ENCODE measurements around the gene EXOC7. TPM values are rescaled to one million over a fixed set of nuclear protein-coding genes. Genes with fewer than 3 reads are reported as not detected.
"Not testable (repeated sequence)": the region's sequence is repeated elsewhere in the genome, so short reads cannot be mapped to it uniquely, and the experiment has no call there.

Gene EXOC7
- total and polyA plus RNA-seq, 12 donors: 37.9 to 97.5 (median 82.1) TPM

DNA sequence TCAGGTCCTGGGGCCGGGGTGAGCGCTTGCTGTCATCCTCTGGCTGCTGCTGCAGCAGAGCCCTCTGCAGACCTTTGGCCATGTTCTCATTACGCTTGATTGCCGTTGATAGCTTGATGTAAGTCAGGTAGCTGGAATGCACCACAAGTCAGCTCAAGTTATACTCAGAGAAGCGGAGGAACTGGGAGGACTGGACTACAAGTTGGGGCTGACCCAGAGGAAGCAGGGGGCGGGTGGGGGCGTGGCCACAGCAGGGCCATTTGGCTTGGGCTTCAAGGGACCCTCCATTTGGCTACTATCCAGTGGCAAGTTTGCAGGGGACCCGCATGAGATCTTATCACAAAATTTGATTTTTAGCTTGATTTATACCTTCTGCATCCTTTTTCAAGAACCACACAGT, 57.5 kb downstream of the EXOC7 start:
- H3K9me3 ChIP-seq: no peaks in the 10 kb centered on the region
- H3K27ac ChIP-seq: no peak overlapping the region
- WGBS, 2 donors: 91 to 96% methylated on average over 8 of the region's 8 CpGs
- intact Hi-C loops (cut with DNase I): no loop called here
- peaks cover 15 to 100% (median 87%) of the 10 kb centered on the region in 9 donors for H3K36me3 ChIP-seq
- H3K27me3 ChIP-seq: no peaks in the 10 kb centered on the region
- no peak overlapping the region for H3K4me3 ChIP-seq
- ATAC-seq (no peak), DNase-seq (no peak)
- TF ChIP-seq, protein P1, sequence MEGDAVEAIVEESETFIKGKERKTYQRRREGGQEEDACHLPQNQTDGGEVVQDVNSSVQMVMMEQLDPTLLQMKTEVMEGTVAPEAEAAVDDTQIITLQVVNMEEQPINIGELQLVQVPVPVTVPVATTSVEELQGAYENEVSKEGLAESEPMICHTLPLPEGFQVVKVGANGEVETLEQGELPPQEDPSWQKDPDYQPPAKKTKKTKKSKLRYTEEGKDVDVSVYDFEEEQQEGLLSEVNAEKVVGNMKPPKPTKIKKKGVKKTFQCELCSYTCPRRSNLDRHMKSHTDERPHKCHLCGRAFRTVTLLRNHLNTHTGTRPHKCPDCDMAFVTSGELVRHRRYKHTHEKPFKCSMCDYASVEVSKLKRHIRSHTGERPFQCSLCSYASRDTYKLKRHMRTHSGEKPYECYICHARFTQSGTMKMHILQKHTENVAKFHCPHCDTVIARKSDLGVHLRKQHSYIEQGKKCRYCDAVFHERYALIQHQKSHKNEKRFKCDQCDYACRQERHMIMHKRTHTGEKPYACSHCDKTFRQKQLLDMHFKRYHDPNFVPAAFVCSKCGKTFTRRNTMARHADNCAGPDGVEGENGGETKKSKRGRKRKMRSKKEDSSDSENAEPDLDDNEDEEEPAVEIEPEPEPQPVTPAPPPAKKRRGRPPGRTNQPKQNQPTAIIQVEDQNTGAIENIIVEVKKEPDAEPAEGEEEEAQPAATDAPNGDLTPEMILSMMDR (IDR thresholded peaks at IDR 0.05): no peak
- peaks cover 0 to 3% (median 0%) of the 10 kb centered on the region in 9 donors for H3K4me1 ChIP-seq

DNA sequence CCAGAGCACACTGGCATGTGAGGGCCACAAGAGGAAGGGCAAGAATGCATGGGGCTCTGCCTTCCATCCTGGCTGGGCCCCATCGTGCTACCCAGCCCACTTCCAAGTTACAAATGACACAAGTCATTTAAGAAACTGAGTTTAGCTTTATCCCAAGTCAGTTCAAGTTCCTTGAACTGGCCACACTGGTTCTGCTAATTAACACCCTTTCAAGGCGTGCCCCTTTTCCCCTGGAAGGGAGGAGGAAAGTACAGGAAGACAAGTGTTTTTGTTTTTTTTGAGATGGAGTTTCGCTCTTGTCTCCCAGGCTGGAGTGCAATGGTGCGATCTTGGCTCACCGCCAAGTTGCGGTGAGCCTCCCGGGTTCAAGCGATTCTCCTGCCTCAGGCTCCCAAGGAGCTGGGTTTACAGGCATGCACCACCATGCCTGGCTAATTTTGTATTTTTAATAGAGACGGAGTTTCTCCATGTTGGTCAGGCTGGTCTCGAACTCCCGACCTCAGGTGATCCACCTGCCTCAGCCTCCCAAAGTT, 59.0 kb downstream of the EXOC7 start:
- 77 to 86% methylated on average over 11 of the region's 11 CpGs for WGBS, 2 donors
- H3K27ac ChIP-seq; intact Hi-C loops (cut with DNase I); DNase-seq; ATAC-seq; H3K27me3 ChIP-seq; H3K9me3 ChIP-seq; H3K4me3 ChIP-seq; H3K4me1 ChIP-seq: not testable (repeated sequence)
- H3K36me3 ChIP-seq: peaks cover 16 to 100% (median 97%) of the 10 kb centered on the region in 9 donors

DNA sequence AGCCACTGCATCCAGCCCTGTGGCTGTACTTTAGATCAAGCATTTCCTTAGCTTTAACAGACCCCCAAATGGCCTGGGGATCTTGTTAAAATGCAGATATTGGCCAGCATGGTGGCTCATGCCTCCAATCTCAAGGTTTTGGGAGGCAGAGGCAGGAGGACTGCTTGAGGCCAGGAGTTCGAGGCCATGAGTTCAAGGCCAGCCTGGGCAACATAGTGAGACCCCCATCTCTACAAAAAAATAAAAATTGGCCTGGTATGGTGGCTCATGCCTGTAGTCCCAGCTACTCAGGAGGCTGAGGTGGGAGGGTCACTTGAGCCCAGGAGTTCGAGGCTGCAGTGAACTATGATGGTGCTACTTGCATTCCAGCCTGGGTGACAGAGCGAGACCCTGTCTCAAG, 60.7 kb downstream of the EXOC7 start:
- ATAC-seq; H3K9me3 ChIP-seq; H3K4me1 ChIP-seq; intact Hi-C loops (cut with DNase I); H3K27me3 ChIP-seq; H3K27ac ChIP-seq; DNase-seq; H3K4me3 ChIP-seq: not testable (repeated sequence)
- WGBS, 2 donors: 97 to 98% methylated on average over 3 of the region's 3 CpGs
- H3K36me3 ChIP-seq: peaks cover 10 to 100% (median 92%) of the 10 kb centered on the region in 9 donors

DNA sequence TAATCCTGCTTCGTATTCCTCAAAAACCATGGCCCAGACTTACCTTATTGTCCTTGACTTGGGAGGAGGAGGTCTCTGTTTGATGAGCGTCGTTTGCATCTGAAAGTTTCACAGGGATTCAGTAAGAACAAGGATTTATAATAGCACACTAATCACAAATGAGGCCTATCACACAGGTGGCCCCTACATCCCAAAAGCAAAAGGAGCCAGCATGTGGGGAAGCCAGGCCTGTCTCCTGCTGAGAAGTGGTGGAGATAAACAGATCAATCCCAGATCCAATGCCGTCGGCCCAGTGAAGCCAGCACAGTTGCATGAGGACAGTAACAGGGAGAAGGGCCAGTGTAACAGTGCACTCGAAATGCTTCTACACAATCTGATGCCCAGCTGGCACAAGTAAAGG, 63.2 kb downstream of the EXOC7 start:
- DNase-seq (no peak), ATAC-seq (no peak)
- Histone ChIP-seq H3K27ac (no peak overlapping the region), H3K4me3 (no peak overlapping the region), H3K9me3 (no peaks in the 10 kb centered on the region), H3K36me3 (peaks cover 4 to 82% (median 67%) of the 10 kb centered on the region in 9 donors), H3K4me1 (peaks cover 0 to 8% (median 0%) of the 10 kb centered on the region in 9 donors), H3K27me3 (no peaks in the 10 kb centered on the region)
- intact Hi-C loops (cut with DNase I): no loop called here
- WGBS, 2 donors: 74 to 76% methylated on average over 6 of the region's 6 CpGs
- TF ChIP-seq, protein P1 (IDR thresholded peaks at IDR 0.05): no peak

DNA sequence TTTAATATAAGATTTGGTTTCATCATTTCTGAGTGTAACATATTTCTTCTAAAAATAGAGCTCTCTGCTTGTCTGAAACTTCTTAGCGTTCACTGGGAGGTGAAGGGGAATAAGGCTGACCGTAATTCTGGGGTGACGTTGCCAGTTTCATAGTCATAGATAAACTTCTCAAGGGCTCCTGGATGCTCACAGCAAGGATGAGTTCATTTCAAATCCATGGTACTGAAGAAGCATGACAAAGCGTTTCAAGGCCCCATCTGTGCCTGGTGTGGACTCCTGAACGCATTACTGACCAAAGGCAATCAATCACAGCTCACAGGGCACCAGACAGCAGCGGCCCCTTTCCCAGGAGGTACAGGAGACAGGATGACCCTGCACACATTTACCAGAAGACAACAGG, 64.5 kb downstream of the EXOC7 start:
- H3K36me3 ChIP-seq: peaks cover 4 to 69% (median 54%) of the 10 kb centered on the region in 9 donors
- intact Hi-C loops (cut with DNase I): no loop called here
- TF ChIP-seq, protein P1 (IDR thresholded peaks at IDR 0.05): no peak
- H3K4me3 ChIP-seq: no peak overlapping the region
- no peak overlapping the region for H3K27ac ChIP-seq
- WGBS, 2 donors: 71 to 77% methylated on average over 6 of the region's 6 CpGs
- no peak for DNase-seq
- H3K9me3 ChIP-seq: no peaks in the 10 kb centered on the region
- no peaks in the 10 kb centered on the region for H3K27me3 ChIP-seq
- peaks cover 0 to 8% (median 0%) of the 10 kb centered on the region in 9 donors for H3K4me1 ChIP-seq
- no peak for ATAC-seq

All from heart right ventricle (tissue), 16 donors.